GM10847 (cell line): Measurements from ENCODE around the gene GALNS.

Experiments used
- POLR2A ChIP-seq: IDR thresholded peaks from 2 replicates; pipeline ENCODE4 v1.6.1; 2011; ENCODE audit not compliant: insufficient read length; ENCODE audit errors: extremely low read depth

Gene GALNS

GRCh38 chr16:88839745-88840599 is 16.8 kb downstream of the GALNS start:
- no peak for TF ChIP-seq POLR2A

GRCh38 chr16:88839026-88839529 is 17.7 kb downstream of the GALNS start:
- no peak for TF ChIP-seq POLR2A

GRCh38 chr16:88838566-88838965 is 18.2 kb downstream of the GALNS start:
- no peak for TF ChIP-seq POLR2A

DNA sequence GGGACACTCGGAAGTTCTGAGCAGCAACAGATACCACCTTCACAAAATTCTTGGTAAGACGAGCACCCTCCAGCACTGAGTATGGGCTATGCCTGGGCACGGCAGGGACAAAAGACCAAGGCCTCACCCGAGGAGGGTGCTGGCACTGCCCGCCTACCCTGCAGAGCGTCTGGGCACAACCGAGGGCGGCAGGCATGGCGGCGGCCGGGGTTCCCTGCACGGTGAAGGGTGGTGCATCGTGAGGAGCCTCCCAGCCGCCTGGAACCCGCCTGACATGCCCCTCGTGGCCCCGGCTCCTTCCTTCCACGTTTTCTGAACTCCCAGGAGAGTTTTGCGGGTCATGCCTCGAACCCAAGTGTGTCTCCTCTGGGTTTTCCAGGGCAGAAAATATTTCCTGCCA is 18.9 kb downstream of the GALNS start:
- TF ChIP-seq POLR2A = no peak

- no peak for TF ChIP-seq POLR2A
These were observed 20.0 kb downstream of the GALNS start for GRCh38 chr16:88836791-88837190.

- TF ChIP-seq POLR2A = no peak
These were observed 20.9 kb downstream of the GALNS start for GRCh38 chr16:88835818-88836217.

GRCh38 chr16:88835383-88835782 is 21.4 kb downstream of the GALNS start:
- TF ChIP-seq POLR2A = no peak

DNA sequence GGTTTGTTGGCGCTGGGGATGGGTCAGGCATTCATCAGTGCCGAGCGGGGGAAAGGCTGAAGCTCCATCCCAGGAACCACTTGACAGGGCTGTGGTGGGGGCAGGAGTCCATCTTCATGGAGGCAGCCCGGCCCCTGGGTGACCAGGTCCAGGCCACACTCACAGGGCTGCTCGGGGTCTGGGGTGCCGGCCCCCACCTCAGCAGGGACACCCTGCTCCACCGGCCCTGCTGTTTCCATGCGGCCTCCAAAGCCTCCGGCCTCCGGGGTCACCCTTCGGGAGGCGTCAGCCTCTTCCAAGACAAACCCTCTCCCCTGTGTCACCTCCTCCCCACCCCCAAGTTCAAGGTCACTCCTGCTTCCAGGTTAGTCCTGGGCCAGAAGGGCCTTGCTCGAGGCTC is 22.1 kb downstream of the GALNS start:
- TF ChIP-seq POLR2A = no peak

DNA sequence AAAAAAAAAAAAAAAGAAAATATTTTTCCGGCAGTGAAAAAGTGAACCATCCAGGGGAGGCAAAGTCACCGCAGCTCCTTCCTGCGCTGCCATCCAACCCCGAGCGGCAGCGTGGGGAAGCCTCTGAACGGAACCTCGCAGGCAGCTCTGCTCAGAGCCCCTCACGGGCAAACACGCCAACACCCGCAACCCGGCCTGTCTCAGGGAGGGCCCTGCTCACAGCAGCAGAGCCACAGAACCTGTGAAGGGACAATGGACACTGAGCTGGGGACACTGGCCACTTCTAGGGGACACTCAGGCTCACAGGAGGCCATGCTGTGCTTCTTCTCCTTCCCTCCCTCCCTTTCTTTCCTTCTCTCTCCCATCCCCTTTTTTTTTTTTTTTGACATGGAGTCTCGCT is 23.7 kb downstream of the GALNS start:
- TF ChIP-seq POLR2A = no peak

DNA sequence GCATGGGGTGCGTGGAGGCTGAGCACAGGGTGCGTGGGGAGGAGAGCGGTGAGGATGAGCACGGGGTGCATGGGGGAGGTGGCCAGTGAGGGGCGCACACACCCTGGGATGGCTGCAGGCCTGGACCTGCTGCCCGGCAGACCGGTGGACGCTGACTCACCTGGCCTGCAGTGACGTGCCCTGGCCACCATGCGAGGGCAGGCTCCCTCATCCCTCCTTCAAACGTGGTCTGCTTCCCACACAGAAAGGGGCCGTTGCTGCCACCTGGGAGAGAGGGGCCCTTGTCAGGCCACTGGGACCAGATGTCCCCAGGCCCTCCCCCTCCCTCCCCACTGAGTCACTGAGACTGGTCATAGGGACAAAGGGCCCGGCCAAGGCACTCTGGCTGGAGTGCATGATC is 24.9 kb downstream of the GALNS start:
- TF ChIP-seq POLR2A = no peak

- no peak for TF ChIP-seq POLR2A
These were observed 26.0 kb downstream of the GALNS start for GRCh38 chr16:88830783-88831182.

- no peak for TF ChIP-seq POLR2A
These were observed 26.5 kb downstream of the GALNS start for GRCh38 chr16:88830258-88830657.

- no peak for TF ChIP-seq POLR2A
These were observed 28.0 kb downstream of the GALNS start for GRCh38 chr16:88828711-88829110.

DNA sequence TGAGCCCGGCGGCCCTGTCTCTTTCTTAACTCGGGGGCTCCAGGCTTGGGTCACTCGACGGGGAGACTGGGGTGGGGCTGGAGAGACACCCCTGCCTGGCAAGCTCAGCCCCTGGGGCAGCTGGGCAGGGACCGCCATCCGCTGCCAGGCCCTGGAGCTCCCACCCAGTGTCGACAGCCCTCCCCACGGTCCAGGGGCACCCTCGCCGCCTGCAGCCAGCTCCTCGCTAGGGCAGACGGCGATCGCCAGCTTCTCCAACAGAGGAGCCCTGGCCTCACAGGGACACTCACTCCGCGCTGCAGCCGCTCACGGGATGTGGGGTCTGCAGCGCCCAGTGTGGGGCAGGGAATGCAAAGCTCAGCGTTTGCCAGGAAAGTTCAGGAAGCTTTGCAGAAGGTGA is 29.0 kb downstream of the GALNS start:
- no peak for TF ChIP-seq POLR2A

DNA sequence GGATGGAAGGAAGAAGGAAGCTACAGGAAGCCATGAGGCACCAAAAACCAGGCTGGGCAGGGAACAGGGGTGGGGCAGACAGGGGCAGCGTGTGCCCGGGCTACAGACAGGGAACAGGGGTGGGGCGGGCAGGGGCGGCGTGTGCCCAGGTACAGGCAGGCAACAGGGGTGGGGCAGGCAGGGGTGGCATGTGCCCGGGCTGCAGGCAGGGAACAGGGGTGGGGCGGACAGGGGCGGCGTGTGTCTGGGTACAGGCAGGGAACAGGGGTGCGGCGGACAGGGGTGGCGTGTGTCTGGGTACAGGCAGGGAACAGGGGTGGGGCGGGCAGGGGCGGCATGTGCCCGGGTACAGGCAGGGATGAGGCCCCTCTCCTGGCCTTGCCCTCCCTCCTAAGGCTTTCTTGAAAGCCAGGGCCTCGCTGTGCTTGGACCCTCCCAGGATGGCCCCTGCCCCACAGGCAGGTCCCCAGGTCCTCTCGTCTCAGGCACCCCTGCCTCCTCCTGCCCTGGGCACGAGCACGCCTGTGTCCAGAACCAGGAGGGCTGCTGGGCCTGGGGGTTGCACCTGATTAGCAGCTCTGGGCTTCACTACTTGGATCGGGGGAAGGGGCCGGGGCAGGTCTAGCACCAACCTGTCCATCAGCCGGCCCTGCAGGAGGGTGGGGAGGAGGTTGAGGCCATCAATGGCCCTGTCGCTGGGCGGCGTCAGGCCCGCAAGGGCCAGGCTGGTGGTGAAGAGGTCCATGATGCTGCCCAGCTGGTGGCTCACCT is 30.5 kb downstream of the GALNS start:
- TF ChIP-seq POLR2A = no peak

DNA sequence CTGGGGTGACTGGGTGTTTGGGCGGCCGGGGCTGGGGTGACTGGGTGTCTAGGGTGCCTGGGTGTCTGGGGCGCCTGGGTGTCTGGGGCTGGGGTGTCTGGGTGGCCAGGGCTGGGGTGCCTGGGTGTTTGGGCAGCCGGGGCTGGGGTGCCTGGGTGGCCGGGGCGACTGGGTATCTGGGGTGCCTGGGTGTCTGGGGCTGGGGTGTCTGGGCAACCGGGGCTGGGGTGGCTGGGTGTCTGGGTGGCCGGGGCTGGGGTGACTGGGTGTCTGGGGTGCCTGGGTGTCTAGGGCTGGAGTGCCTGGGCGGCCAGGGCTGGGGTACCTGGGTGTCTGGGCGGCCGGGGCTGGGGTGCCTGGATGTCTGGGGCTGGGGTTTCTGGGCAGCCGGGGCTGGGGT is 31.6 kb downstream of the GALNS start:
- no peak for TF ChIP-seq POLR2A
